RCC 7860 (cell line): ENCODE measurements around the gene MAGEA12.
"Not testable (repeated sequence)": the region's sequence is repeated elsewhere in the genome, so short reads cannot be mapped to it uniquely, and the experiment has no call there.

ENCODE experiments used
- DNase-seq: peaks from one replicate; pipeline ENCODE4 v3.0.0-alpha.2; 2015; ENCODE audit warnings: low spot score
- FAIRE-seq: peaks from 2 replicates; lab custom pipeline; 2012; peaks lifted over from hg19 to GRCh38; lab: Jason Lieb, UNC

Gene MAGEA12, protein sequence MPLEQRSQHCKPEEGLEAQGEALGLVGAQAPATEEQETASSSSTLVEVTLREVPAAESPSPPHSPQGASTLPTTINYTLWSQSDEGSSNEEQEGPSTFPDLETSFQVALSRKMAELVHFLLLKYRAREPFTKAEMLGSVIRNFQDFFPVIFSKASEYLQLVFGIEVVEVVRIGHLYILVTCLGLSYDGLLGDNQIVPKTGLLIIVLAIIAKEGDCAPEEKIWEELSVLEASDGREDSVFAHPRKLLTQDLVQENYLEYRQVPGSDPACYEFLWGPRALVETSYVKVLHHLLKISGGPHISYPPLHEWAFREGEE

DNA sequence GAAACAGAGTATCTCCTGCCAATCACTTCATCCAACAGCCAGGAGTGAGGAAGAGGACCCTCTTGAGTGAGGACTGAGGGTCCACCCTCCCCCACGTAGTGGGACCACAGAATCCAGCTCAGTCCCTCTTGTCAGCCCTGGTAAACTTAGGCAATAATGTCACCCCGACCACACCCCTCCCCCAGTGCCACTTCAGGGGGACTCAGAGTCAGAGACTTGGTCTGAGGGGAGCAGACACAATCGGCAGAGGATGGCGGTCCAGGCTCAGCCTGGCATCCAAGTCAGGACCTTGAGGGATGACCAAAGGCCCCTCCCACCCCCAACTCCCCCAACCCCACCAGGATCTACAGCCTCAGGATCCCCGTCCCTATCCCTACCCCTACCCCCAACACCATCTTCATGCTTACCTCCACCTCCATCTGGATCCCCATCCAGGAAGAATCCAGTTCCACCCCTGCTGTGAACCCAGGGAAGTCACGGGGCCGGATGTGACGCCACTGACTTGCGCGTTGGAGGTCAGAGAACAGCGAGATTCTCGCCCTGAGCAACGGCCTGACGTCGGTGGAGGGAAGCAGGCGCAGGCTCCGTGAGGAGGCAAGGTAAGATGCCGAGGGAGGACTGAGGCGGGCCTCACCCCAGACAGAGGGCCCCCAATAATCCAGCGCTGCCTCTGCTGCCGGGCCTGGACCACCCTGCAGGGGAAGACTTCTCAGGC, at the start of gene MAGEA12, which contains the start of gene CSAG1:
Gene MAGEA12 (plus strand): TSS at position 497 of the 715 bp plus-strand sequence. CDS start 2,405 bp downstream, outside the sequence.
Gene CSAG1 (minus strand): TSS at position 461 of the 715 bp plus-strand sequence. CDS start 1,261 bp downstream, outside the sequence.
- FAIRE-seq, result no peak
- DNase-seq, result no peak

DNA sequence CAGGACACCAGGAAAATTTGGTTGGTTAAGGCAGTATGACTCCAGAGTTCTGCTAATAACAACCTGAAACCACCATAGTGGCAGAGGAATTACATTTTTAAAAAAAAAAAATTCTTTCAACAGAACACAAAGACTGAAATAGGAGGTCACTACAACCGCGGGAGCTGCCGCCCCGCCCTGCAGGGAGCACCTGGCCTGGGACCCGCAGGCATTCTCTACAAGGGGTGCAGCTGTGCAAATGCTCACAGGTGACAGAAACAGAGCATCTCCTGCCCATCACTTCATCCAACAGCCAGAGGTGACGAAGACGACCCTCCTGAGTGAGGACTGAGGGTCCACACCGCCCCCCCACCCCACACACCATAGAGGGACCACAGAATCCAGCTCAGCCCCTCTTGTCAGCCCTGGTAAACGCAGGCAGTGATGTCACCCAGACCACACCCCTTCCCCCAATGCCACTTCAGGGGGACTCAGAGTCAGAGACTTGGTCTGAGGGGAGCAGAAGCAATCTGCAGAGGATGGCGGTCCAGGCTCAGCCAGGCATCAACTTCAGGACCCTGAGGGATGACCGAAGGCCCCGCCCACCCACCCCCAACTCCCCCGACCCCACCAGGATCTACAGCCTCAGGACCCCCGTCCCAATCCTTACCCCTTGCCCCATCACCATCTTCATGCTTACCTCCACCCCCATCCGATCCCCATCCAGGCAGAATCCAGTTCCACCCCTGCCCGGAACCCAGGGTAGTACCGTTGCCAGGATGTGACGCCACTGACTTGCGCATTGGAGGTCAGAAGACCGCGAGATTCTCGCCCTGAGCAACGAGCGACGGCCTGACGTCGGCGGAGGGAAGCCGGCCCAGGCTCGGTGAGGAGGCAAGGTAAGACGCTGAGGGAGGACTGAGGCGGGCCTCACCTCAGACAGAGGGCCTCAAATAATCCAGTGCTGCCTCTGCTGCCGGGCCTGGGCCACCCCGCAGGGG, 35.3 kb upstream of the MAGEA12 start, which contains the start of gene MAGEA3:
Gene MAGEA3 (plus strand): TSS at position 843 of the 980 bp plus-strand sequence. CDS start 2,039 bp downstream, outside the sequence.
- DNase-seq, FAIRE-seq: not testable (repeated sequence)

DNA sequence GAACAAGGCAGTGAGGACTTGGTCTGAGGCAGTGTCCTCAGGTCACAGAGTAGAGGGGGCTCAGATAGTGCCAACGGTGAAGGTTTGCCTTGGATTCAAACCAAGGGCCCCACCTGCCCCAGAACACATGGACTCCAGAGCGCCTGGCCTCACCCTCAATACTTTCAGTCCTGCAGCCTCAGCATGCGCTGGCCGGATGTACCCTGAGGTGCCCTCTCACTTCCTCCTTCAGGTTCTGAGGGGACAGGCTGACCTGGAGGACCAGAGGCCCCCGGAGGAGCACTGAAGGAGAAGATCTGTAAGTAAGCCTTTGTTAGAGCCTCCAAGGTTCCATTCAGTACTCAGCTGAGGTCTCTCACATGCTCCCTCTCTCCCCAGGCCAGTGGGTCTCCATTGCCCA, 33.2 kb upstream of the MAGEA12 start:
- DNase-seq, FAIRE-seq: not testable (repeated sequence)

DNA sequence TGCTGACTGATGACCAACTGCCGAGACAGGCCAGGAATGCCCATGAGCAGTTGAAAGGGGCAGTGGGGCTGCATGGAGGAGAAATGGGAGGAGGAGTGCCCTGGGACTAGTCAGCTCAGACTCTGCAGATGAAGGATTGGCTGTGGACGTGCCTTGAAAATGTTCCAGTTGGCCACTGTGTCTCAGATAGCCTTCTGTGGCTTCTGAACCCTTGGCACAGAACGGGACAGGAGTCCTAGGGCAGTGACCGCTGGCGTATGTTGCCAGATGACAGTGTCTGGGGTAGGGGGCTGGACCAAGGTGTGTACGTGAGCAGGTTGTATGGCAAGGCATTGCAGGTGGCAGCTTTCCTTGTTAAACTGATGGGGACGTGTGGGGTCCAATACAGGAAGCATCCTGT, 27.1 kb upstream of the MAGEA12 start:
- not testable (repeated sequence) for DNase-seq, FAIRE-seq

DNA sequence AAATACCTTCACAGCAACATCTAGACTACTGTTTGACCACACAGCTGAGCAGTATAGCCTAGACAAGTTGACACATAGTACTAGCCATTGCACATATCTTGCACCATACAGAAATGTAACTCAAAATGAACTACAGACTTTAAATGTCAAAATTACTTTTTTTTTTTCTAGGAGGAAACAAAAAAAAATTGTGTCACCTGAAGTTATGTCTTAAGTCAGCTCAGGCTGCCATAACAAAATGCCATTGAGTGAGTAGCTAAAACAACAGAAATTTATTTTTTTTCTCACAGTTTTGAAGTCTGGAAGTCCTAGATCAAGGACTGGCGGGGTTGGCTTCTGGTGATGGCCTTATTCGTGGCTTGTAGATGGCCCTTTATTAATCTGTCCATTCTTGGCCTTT, 24.4 kb upstream of the MAGEA12 start, which contains the start of gene CSAG2:
Gene CSAG2 (minus strand): TSS at position 101 of the 400 bp plus-strand sequence. CDS start 161 bp downstream, outside the sequence.
- DNase-seq, FAIRE-seq: not testable (repeated sequence)

DNA sequence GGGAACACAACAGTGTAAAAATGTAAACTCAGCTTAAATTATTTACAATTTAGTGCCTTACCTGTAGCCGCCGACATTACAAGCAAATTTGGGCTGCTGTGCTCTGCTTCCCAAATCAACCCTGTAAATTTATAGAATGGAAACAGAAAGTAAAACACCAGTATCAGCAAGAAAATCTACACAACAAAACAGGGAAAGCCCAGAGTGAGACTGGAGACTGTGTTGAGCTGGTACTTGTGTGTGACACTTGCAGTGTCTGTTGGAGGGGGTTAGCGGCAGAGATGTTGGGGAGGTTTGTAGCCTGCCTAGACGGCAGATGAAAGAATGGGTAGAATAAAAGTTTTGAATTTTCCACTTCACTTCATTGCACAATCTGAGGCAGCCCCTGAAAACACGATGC, 20.4 kb upstream of the MAGEA12 start:
- not testable (repeated sequence) for FAIRE-seq, DNase-seq

DNA sequence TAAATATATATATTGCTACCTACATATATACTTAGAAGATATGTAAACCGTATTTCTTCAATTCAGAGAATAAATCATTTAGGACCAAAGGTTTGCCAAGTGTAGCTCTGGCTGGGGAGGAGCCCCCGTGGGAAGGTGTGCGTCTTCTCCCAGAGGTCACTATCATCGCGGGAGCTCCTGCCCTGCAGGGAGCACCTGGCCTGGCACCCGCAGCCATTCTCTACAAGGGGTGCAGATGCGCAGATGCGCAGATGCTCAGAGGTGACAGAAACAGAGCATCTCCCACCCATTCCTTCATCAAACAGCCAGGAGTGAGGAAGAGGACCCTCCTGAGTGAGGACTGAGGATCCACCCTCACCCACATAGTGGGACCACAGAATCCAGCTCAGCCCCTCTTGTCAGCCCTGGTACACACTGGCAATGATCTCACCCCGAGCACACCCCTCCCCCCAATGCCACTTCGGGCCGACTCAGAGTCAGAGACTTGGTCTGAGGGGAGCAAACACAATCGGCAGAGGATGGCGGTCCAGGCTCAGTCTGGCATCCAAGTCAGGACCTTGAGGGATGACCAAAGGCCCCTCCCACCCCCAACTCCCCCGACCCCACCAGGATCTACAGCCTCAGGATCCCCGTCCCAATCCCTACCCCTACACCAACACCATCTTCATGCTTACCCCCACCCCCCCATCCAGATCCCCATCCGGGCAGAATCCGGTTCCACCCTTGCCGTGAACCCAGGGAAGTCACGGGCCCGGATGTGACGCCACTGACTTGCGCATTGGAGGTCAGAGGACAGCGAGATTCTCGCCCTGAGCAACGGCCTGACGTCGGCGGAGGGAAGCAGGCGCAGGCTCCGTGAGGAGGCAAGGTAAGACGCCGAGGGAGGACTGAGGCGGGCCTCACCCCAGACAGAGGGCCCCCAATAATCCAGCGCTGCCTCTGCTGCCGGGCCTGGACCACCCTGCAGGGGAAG, 19.5 kb upstream of the MAGEA12 start, which contains the start of gene MAGEA2B:
Gene MAGEA2B (plus strand): TSS at position 814 of the 973 bp plus-strand sequence. CDS start 2,479 bp downstream, outside the sequence.
- not testable (repeated sequence) for FAIRE-seq, DNase-seq

DNA sequence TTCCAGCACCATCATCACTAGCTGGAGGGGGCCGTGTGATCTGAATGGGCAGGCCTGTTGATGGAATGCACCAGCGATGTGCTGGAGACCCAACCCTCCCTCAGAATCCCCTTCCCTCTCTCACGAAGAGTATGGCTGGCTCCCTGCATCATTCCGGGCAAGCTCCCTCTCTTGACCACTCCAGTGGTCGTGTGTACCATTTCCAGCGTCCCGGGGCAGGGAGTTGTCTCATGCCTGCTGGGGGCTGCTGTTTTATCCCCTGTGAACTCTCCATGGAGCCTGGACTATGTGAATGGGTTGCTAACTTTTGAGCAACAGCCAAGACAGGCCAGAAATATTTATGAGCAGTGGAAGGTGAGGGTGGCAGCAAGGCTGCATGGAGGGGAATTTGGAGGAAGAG, 8.1 kb upstream of the MAGEA12 start:
- FAIRE-seq, result no peak

DNA sequence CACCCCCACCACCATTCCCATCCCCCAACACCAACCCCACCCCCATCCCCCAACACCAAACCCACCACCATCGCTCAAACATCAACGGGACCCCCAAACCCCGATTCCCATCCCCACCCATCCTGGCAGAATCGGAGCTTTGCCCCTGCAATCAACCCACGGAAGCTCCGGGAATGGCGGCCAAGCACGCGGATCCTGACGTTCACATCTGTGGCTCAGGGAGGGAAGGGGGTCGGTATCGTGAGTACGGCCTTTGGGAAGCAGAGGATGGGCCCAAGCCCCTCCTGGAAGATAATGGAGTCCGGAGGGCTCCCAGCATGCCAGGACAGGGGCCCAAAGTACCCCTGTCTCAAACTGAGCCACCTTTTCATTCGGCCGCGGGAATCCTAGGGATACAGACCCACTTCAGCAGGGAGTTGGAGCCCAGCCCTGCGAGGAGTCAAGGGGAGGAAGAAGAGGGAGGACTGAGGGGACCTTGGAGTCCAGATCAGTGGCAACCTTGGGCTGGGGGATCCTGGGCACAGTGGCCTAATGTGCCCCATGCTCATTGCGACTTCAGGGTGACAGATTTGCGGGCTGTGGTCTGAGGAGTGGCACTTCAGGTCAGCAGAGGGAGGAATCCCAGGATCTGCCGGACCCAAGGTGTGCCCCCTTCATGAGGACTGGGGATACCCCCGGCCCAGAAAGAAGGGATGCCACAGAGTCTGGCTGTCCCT, 744 bp downstream of the MAGEA12 start:
- not testable (repeated sequence) for FAIRE-seq, DNase-seq

More for the DNA sequence above, 8.1 kb upstream of the MAGEA12 start:
- no peak for DNase-seq

DNA sequence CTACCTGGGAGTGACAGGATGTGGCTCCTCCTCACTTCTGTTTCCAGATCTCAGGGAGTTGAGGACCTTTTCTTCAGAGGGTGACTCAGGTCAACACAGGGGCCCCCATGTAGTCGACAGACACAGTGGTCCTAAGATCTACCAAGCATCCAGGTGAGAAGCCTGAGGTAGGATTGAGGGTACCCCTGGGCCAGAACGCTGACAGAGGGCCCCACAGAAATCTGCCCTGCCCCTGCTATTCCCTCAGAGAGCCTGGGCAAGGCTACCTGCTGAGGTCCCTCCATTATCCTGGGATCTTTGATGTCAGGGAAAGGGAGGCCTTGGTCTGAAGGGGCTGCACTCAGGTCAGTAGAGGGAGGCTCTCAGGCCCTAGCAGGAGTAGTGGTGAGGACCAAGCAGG, 1.5 kb downstream of the MAGEA12 start:
- FAIRE-seq (no peak), DNase-seq (no peak)

DNA sequence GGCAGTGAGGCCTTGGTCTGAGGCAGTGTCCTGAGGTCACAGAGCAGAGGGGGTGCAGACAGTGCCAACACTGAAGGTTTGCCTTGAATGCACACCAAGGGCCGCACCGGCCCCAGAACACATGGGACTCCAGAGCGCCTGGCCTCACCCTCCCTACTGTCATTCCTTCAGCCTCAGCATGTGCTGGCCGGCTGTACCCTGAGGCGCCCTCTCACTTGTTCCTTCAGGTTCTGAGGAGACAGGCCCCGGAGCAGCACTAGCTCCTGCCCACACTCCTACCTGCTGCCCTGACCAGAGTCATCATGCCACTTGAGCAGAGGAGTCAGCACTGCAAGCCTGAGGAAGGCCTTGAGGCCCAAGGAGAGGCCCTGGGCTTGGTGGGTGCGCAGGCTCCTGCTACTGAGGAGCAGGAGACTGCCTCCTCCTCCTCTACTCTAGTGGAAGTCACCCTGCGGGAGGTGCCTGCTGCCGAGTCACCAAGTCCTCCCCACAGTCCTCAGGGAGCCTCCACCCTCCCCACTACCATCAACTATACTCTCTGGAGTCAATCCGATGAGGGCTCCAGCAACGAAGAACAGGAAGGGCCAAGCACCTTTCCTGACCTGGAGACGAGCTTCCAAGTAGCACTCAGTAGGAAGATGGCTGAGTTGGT, 2.4 kb downstream of the MAGEA12 start:
- FAIRE-seq (no peak), DNase-seq (no peak)

DNA sequence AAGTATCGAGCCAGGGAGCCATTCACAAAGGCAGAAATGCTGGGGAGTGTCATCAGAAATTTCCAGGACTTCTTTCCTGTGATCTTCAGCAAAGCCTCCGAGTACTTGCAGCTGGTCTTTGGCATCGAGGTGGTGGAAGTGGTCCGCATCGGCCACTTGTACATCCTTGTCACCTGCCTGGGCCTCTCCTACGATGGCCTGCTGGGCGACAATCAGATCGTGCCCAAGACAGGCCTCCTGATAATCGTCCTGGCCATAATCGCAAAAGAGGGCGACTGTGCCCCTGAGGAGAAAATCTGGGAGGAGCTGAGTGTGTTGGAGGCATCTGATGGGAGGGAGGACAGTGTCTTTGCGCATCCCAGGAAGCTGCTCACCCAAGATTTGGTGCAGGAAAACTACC, 3.0 kb downstream of the MAGEA12 start:
- FAIRE-seq, DNase-seq: not testable (repeated sequence)

DNA sequence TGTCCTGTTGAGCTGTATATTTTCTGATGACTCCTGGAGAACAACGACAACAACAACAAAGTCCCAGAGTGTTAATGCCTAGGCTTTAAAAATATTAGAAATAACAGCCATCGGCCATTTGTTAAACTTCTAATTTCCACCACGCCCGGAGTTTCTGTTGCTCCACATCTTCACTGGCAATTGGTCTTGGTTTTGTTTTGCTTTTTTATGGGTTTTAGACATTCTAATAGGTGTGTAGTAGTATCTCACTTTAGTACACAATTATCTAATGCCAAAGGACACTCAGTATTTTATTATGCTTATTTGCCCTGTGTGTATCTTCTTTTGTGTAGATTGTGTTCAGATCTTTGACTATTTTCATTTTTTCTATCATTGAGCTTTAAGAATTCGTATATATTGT, 5.0 kb downstream of the MAGEA12 start:
- FAIRE-seq, result no peak

DNA sequence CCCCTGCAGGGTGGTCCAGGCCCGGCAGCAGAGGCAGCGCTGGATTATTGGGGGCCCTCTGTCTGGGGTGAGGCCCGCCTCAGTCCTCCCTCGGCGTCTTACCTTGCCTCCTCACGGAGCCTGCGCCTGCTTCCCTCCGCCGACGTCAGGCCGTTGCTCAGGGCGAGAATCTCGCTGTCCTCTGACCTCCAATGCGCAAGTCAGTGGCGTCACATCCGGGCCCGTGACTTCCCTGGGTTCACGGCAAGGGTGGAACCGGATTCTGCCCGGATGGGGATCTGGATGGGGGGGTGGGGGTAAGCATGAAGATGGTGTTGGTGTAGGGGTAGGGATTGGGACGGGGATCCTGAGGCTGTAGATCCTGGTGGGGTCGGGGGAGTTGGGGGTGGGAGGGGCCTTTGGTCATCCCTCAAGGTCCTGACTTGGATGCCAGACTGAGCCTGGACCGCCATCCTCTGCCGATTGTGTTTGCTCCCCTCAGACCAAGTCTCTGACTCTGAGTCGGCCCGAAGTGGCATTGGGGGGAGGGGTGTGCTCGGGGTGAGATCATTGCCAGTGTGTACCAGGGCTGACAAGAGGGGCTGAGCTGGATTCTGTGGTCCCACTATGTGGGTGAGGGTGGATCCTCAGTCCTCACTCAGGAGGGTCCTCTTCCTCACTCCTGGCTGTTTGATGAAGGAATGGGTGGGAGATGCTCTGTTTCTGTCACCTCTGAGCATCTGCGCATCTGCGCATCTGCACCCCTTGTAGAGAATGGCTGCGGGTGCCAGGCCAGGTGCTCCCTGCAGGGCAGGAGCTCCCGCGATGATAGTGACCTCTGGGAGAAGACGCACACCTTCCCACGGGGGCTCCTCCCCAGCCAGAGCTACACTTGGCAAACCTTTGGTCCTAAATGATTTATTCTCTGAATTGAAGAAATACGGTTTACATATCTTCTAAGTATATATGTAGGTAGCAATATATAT, 20.4 kb downstream of the MAGEA12 start, which contains the start of gene MAGEA2:
Gene MAGEA2 (minus strand): TSS at position 157 of the 965 bp plus-strand sequence. CDS start 2,479 bp downstream, outside the sequence.
- FAIRE-seq, DNase-seq: not testable (repeated sequence)

More for the DNA sequence above, 5.0 kb downstream of the MAGEA12 start:
- DNase-seq, result no peak

DNA sequence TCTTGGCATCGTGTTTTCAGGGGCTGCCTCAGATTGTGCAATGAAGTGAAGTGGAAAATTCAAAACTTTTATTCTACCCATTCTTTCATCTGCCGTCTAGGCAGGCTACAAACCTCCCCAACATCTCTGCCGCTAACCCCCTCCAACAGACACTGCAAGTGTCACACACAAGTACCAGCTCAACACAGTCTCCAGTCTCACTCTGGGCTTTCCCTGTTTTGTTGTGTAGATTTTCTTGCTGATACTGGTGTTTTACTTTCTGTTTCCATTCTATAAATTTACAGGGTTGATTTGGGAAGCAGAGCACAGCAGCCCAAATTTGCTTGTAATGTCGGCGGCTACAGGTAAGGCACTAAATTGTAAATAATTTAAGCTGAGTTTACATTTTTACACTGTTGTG, 21.3 kb downstream of the MAGEA12 start:
- not testable (repeated sequence) for FAIRE-seq

DNA sequence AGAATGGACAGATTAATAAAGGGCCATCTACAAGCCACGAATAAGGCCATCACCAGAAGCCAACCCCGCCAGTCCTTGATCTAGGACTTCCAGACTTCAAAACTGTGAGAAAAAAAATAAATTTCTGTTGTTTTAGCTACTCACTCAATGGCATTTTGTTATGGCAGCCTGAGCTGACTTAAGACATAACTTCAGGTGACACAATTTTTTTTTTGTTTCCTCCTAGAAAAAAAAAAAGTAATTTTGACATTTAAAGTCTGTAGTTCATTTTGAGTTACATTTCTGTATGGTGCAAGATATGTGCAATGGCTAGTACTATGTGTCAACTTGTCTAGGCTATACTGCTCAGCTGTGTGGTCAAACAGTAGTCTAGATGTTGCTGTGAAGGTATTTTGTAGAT, 25.4 kb downstream of the MAGEA12 start, which contains the start of gene CSAG3:
Gene CSAG3 (plus strand): TSS at position 301 of the 400 bp plus-strand sequence.
- DNase-seq, FAIRE-seq: not testable (repeated sequence)

More for the DNA sequence above, 21.3 kb downstream of the MAGEA12 start:
- DNase-seq, result not testable (repeated sequence)
